NT2/D1 (cell line): ENCODE results near the gene S100A8.

Source experiments
- SUZ12 ChIP-seq: IDR thresholded peaks from 2 replicates; pipeline ENCODE4 v1.6.1; 2011; ENCODE audit not compliant: insufficient read length, insufficient read depth; ENCODE audit errors: extremely low read depth
- YY1 ChIP-seq: IDR thresholded peaks from 2 replicates; pipeline ENCODE4 v1.6.1; 2011; ENCODE audit not compliant: insufficient read length, insufficient read depth
- ZNF274 ChIP-seq: IDR thresholded peaks from 2 replicates; pipeline ENCODE4 v1.6.1; 2011; ENCODE audit warnings: mild to moderate bottlenecking, low read depth, low read length

GRCh38 chr1:153379591-153379990 lies 11.3 kb downstream of the S100A8 start:
- TF ChIP-seq SUZ12 (no peak), YY1 (no peak), ZNF274 (no peak)
